Endothelial cell of umbilical vein (primary cell): ENCODE data around the gene TREML2. TPM values are rescaled to one million over a fixed set of nuclear protein-coding genes. Genes with fewer than 3 reads are reported as not detected.

ENCODE experiments used
- BruUV-seq: library from RNA; stranded (reverse); fragments of 400-500 nt; replicated peaks from 2 replicates; lab custom pipeline; 2021; lab: Mats Ljungman, UMichigan
- CTCF ChIA-PET: fragments of 300-600, 350-600 bp; sonication (Branson Sonifier 250); formaldehyde crosslinking; loops from one replicate; lab custom pipeline; 2021; ENCODE audit warnings: antibody characterized with exemption, inconsistent platforms; lab: Charles Lee
- POLR2A ChIA-PET: fragments of 300-600, 350-600 bp; sonication (Branson Sonifier 250); formaldehyde crosslinking; loops from one replicate; lab custom pipeline; 2021; ENCODE audit warnings: antibody characterized with exemption, inconsistent platforms; lab: Charles Lee
- DNase-seq: peaks from one replicate; pipeline ENCODE4 v3.0.0-alpha.2; 2011; ENCODE audit warnings: low read depth, low spot score
- FAIRE-seq: peaks from 2 replicates; lab custom pipeline; 2011; peaks lifted over from hg19 to GRCh38; lab: Jason Lieb, UNC
- H2AFZ ChIP-seq: 2 replicates; pipeline ENCODE4 v1.6.0; 2012; ENCODE audit warnings: low read depth, low read length, control low read depth, inconsistent platforms
- H3K27ac ChIP-seq: 2 replicates; pipeline ENCODE4 v1.5.1; 2011; ENCODE audit warnings: low read depth, mild to moderate bottlenecking, control low read depth, low read length, moderate library complexity; ENCODE audit not compliant: insufficient read depth
- H3K27me3 ChIP-seq, 2 experiments: 2 replicates each; pipeline versions ENCODE4 v1.6.0 to v1.6.1; 2011; ENCODE audit warnings: low read length in 2 of 2, mixed read lengths in 1 of 2; ENCODE audit not compliant: control insufficient read depth in 2 of 2, insufficient read depth in 2 of 2
- H3K36me3 ChIP-seq, 2 experiments: 2 replicates in 1 of 2; 3 replicates in 1 of 2; pipeline ENCODE4 v1.5.1; 2011; ENCODE audit warnings: low read length in 2 of 2, mild to moderate bottlenecking in 1 of 2, moderate library complexity in 1 of 2; ENCODE audit not compliant: control insufficient read depth in 2 of 2, insufficient read depth in 2 of 2; ENCODE audit errors: extremely low read depth in 1 of 2
- H3K4me1 ChIP-seq: 3 replicates; pipeline ENCODE4 v1.5.1; 2011; ENCODE audit warnings: mild to moderate bottlenecking, low read length; ENCODE audit not compliant: control insufficient read depth, insufficient read depth; ENCODE audit errors: extremely low read depth
- H3K4me2 ChIP-seq: 2 replicates; pipeline ENCODE4 v1.6.1; 2011; ENCODE audit warnings: low read length, control low read depth, mixed read lengths; ENCODE audit not compliant: insufficient read depth
- H3K4me3 ChIP-seq, 3 experiments: fragments of 200-600 bp in 1 of 3; sonication (generic), shearing (Covaris generic) in 1 of 3; replicated peaks in 1 of 3; 2 replicates each; pipeline ENCODE4 v1.5.1; 2011 to 2016; ENCODE audit warnings: control low read depth in 3 of 3, low read length in 3 of 3, mild to moderate bottlenecking in 2 of 3, inconsistent platforms in 1 of 3, low read depth in 1 of 3, moderate library complexity in 1 of 3; ENCODE audit not compliant: insufficient read depth in 1 of 3
- H3K79me2 ChIP-seq: 2 replicates; pipeline ENCODE4 v1.6.0; 2012; ENCODE audit warnings: low read length, inconsistent platforms; ENCODE audit not compliant: control insufficient read depth, insufficient read depth
- H3K9ac ChIP-seq: replicated peaks from 2 replicates; pipeline ENCODE3; 2011; ENCODE audit warnings: low read length, control low read depth; ENCODE audit not compliant: insufficient read depth; ENCODE audit errors: extremely low read depth
- H3K9me1 ChIP-seq: replicated peaks from 3 replicates; pipeline ENCODE4 v1.6.0; 2011; ENCODE audit warnings: mild to moderate bottlenecking, low read length; ENCODE audit not compliant: control insufficient read depth, insufficient read depth; ENCODE audit errors: extremely low read depth
- H3K9me3 ChIP-seq: replicated peaks from 2 replicates; pipeline ENCODE4 v1.5.1; 2012; ENCODE audit warnings: low read length, inconsistent platforms; ENCODE audit not compliant: control insufficient read depth, insufficient read depth
- H4K20me1 ChIP-seq: replicated peaks from 2 replicates; pipeline ENCODE3; 2011; ENCODE audit warnings: mild to moderate bottlenecking, low read length; ENCODE audit not compliant: control insufficient read depth, insufficient read depth; ENCODE audit errors: extremely low read depth
- CTCF ChIP-seq, 2 donors: IDR thresholded peaks; 1 replicate in 1 of 2; 2 replicates in 1 of 2; pipeline ENCODE4 v1.5.1; 2011; ENCODE audit warnings: low read length in 2 of 2, mild to moderate bottlenecking in 2 of 2, moderate library complexity in 2 of 2, control low read depth in 1 of 2, inconsistent platforms in 1 of 2, low read depth in 1 of 2; ENCODE audit not compliant: insufficient read depth in 1 of 2; ENCODE audit errors: extremely low read depth in 1 of 2
- FOS ChIP-seq: IDR thresholded peaks from 2 replicates; pipeline ENCODE4 v1.6.1; 2011; ENCODE audit warnings: mild to moderate bottlenecking, low read length, moderate library complexity, borderline replicate concordance; ENCODE audit not compliant: insufficient read depth
- GATA2 ChIP-seq: IDR thresholded peaks from 2 replicates; pipeline ENCODE4 v1.7.0; 2011; ENCODE audit warnings: low read depth, mild to moderate bottlenecking, moderate library complexity, mixed read lengths, low read length; ENCODE audit not compliant: insufficient read length, insufficient read depth
- JUN ChIP-seq: IDR thresholded peaks from 2 replicates; pipeline ENCODE4 v1.6.1; 2011; ENCODE audit warnings: borderline replicate concordance, low read depth; ENCODE audit not compliant: insufficient read length, insufficient read depth
- MAX ChIP-seq: IDR thresholded peaks from 2 replicates; pipeline ENCODE4 v1.6.1; 2011; ENCODE audit not compliant: insufficient read depth, insufficient read length
- MYC ChIP-seq: IDR thresholded peaks from one replicate; pipeline ENCODE4 v1.6.1; 2011; ENCODE audit warnings: mild to moderate bottlenecking, low read depth, low read length
- dilution Hi-C: fragments of 300-500 bp; cut with MboI; formaldehyde crosslinking; loops from one replicate; pipeline ENCODE4 v1.15.0; 2019; ENCODE audit warnings: low sequenced_read_pairs; ENCODE audit not compliant: extremely low pct_ligation_motif_present
- intact Hi-C: fragments of 100-400 bp; cut with micrococcal nuclease; formaldehyde crosslinking; loops from one replicate; pipeline ENCODE4 v1.10.0; 2022
- polyA plus RNA-seq, 4 experiments: library from polyadenylated mRNA; depleted of rRNA in 3 of 4; stranded (reverse) in 3 of 4; unstranded in 1 of 4; fragments of >200 nt; gene quantifications; 2 replicates each; pipeline versions ENCODE4 v1.2.1 to v1.2.3, GENCODE V29; 2011 to 2012; ENCODE audit warnings: missing spikeins in 1 of 4
- total RNA-seq: library from RNA; stranded (reverse); gene quantifications from 2 replicates; pipeline ENCODE4 v1.2.3, GENCODE V29; 2021

The TREML2 gene
- total and polyA plus RNA-seq, 2 donors (not counting 3 experiments of a cell fraction or from before 2014, with no cell fraction given): not detected

- ChIA-PET POLR2A (no interaction called here), CTCF (no interaction called here)
- Histone ChIP-seq H3K79me2 (no peaks in the 10 kb centered on the region), H4K20me1 (no peaks in the 10 kb centered on the region), H3K4me2 (no peak overlapping the region), H3K27me3 (no peaks in the 10 kb centered on the region), H3K9ac (no peak overlapping the region), H3K4me3 (no peak overlapping the region), H3K9me3 (no peaks in the 10 kb centered on the region), H2AFZ (no peak overlapping the region), H3K36me3 (no peaks in the 10 kb centered on the region), H3K9me1 (no peaks in the 10 kb centered on the region), H3K4me1 (no peaks in the 10 kb centered on the region), H3K27ac (no peak overlapping the region)
- no peak for FAIRE-seq
- TF ChIP-seq CTCF (IDR thresholded peaks at IDR 0.05; ENCODE audit: extremely low read depth in 1 of 2, insufficient read depth in 1 of 2, low read depth in 1 of 2, low read length in 2 of 2): no peak
- no peak for TF ChIP-seq JUN
- TF ChIP-seq GATA2: no peak
- TF ChIP-seq MYC: no peak
- no peak for TF ChIP-seq FOS
- no peak for DNase-seq
- dilution Hi-C loops (no loop called here), intact Hi-C loops (no loop called here)
- no TSS peak for BruUV-seq
Measured at GRCh38 chr6:41161380-41161779, 39.6 kb downstream of the TREML2 start.

GRCh38 chr6:41160933-41161332 is 40.0 kb downstream of the TREML2 start:
- no peaks in the 10 kb centered on the region for H3K9me3 ChIP-seq
- H2AFZ ChIP-seq: no peak overlapping the region
- no peaks in the 10 kb centered on the region for H4K20me1 ChIP-seq
- no peaks in the 10 kb centered on the region for H3K9me1 ChIP-seq
- H3K79me2 ChIP-seq: no peaks in the 10 kb centered on the region
- intact Hi-C loops (no loop called here), dilution Hi-C loops (no loop called here)
- no peaks in the 10 kb centered on the region for H3K4me1 ChIP-seq
- POLR2A ChIA-PET: no interaction called here
- no peak for FAIRE-seq
- no peak overlapping the region for H3K9ac ChIP-seq
- H3K27me3 ChIP-seq: no peaks in the 10 kb centered on the region
- H3K36me3 ChIP-seq: no peaks in the 10 kb centered on the region
- H3K27ac ChIP-seq: no peak overlapping the region
- no peak overlapping the region for H3K4me2 ChIP-seq
- no peak for DNase-seq
- no peak overlapping the region for H3K4me3 ChIP-seq
- no peak for TF ChIP-seq MAX
- BruUV-seq: no TSS peak
- CTCF ChIA-PET: no interaction called here
